Nucleus accumbens (tissue), 56 donors: ENCODE data around the gene PRRG4.
"Not testable (repeated sequence)": the region's sequence is repeated elsewhere in the genome, so short reads cannot be mapped to it uniquely, and the experiment has no call there.

ENCODE experiments used
- DNase-seq, 56 donors: peaks; one replicate each; lab custom pipeline; 2025; lab: John Stamatoyannopoulos, UW

PRRG4 gene

DNA sequence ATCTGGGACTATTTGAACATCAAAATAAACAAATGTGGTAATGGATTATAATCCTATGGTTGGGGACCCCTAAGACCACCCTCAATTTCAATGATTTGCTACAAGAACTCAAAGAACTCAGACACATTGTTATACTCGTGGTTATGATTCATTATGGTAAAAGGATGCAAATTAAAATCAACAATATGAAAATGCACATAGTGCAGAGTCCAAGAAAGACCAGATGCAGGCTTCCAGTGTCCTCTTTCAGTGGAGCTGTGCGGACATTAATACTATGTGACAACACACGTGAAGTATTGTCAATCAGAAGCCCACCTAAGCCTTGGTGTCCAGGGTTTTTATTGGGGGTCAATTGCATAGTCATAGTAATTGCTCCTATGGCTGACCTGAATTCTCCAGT lies 53.7 kb downstream of the PRRG4 start:
- no peak for DNase-seq

DNA sequence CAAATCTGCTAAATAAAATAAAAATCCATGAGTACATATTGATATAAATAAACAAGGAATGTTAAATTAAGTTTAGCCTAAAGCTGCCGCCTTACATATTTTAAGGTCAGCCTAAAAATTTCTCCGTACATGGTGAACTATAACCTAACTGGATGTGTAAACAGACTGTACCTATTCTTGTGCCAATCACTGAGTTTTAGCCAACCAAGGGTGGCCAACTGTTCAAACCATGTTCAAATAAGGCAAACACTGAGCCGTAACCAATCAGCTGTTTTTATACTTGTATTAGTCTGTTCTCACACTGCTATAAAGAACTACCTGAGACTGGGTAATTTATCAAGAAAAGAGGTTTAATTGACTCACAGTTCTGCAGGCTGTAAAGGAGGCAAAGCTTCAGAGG lies 54.3 kb downstream of the PRRG4 start:
- DNase-seq: no peak

DNA sequence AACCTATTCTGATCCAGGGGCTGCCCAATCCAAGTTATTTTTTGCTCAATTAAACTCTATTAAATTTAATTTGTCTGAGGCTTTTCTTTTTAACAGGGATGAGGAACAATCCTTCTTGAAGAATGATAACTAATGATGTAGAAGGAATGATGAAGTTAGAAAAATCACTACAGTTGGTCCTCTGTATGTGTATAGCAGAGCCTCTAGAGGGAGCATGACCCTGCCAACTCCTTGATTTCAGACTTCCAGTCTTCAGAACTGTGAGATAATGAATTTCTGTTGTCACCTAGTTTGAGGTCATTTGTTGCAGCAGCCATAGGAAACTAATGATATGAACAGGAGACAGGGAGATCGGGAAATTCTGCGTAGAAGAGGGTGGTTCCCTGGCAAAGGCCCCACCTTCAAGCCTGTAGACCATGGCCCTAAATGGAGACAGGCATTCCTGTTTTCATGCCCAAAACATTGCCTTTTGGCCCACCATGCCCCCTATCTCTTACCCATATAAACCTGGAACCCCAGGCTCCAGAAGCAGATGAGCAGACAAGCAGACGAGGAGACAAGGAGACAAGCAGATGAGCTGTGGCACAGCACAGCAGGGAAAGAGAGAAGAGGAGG lies 55.1 kb downstream of the PRRG4 start:
- no peak for DNase-seq

DNA sequence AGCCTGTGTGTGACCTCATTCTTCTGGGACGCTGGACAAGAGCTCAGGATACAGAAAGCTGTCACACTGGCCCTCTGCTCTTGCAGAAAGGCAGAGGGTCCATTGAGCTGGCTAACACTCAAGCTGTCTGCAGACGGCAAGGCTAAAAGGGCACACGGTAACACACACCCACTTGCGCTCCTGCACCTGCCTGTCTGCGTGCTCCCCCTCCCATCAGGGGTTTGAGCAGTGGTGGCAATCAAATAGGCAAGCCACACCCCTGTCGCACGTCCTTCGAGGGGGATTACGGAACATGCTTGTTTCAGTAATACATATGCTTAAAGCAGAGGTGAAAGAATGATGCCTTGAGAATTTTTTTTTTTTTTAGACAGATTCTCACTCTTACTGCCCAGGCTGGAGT lies 55.8 kb downstream of the PRRG4 start:
- no peak for DNase-seq

DNA sequence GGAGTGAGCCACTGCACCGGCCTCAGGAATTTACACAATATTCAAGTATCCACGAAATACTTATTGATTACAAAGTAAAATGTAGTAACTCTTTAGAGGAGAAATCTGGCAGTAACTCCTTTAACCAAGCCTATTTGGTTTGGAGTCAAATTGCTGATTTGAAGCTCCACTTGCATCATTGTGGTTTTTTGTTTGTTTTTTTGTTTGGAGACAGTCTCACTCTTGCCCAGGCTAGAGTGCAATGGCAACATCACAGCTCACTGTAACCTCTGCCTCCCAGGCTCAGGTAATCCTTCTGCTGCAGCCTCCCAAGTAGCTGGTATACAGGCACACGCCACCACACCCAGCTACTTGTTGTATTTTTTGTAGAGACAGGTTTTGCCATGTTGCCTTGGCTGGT lies 56.5 kb downstream of the PRRG4 start:
- DNase-seq: no peak

DNA sequence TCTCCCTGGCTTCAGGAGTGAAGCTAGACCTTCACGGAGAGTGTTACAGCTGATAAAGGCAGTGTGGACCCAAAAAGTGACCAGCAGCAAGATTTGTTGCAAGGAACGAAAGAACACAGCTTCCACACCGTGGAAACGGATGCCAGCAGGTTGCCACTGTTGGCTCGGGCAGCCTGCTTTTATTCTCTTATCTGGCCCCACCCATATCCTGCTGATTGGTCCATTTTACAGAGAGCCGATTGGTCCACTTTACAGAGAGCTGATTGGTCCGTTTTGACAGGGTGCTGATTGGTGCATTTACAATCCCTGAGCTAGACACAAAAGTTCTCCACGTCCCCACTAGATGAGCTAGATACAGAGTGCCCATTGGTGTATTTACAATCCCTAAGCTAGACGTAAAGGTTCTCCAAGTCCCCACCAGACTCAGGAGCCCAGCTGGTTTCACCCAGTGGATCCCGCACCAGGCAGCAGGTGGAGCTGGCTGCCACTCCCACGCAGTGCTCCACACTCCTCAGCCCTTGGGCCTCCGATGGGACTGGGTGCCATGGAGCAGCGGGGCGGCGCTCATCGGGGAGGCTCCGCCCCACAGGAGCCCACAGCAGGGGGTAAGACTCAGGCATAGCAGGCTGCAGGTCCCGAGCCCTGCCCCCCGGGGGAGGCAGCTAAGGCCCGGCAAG lies 58.1 kb downstream of the PRRG4 start:
- not testable (repeated sequence) for DNase-seq

DNA sequence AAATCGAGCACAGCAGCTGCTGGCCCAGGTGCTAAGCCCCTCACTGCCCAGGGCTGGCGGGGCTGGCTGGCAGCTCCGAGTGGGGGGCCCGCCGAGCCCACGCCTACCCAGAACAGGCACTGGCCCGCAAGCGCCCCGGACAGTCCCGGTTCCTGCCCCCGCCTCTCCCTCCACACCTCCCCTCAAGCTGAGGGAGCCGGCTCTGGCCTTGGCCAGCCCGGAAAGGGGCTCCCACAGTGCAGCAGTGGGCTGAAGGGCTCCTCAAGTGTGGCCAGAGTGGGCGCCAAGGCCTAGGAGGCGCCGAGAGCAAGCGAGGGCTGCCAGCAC lies 58.6 kb downstream of the PRRG4 start:
- DNase-seq: not testable (repeated sequence)

DNA sequence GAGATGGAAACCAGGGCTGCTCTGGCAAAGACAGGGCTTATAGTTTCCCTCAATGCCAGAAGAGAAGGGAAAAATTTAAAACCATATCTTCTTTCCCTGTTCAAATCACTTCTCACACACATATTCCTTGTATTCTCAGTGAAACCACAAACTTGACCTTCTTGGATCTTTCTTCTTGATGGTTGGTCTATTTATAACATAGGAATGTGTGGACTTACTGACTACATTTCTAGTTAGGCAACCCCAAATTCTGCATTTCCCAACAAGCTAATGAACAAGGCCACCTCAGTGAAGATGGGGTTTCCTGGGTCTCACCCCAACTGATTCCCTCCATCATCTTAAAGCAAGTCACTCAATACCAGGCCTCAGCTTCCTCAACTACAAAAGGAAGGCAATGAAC lies 59.1 kb downstream of the PRRG4 start:
- DNase-seq: no peak

DNA sequence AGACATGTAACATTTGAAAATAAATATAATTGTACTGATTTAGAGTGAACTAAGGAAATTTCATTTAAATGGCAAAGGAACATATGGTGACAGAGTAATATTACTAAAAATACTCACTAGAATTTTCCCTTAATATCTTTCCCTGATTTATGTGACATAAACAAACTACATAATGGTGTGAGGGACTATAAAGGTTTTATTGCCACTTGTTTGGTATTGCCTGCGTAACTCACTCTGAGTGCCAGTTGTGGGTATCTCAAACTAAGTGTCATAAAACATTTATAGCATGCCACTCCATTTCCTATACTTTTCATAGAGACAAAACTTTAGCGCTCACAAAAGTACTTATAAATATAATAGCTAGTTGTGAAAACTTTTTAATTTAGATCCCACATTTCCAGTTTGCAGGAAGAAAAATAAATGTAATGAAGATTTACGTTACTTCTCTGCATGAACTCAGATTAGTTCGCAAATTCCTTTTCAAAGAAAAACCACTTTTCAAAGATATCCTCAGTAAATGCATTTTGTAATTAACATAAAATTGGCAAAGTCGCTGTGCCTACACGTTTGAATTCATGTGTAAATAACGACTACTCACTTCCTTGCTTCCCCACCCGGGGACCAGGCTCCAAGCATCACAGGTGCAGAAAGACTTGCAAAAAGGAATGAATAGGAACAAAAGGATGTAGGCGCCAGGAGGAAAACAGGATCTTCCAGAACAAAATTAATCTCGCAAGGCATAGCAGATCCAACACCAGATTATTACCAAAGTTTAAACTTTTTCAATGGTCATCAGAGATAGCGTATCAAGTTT lies 61.3 kb downstream of the PRRG4 start:
- no peak for DNase-seq

DNA sequence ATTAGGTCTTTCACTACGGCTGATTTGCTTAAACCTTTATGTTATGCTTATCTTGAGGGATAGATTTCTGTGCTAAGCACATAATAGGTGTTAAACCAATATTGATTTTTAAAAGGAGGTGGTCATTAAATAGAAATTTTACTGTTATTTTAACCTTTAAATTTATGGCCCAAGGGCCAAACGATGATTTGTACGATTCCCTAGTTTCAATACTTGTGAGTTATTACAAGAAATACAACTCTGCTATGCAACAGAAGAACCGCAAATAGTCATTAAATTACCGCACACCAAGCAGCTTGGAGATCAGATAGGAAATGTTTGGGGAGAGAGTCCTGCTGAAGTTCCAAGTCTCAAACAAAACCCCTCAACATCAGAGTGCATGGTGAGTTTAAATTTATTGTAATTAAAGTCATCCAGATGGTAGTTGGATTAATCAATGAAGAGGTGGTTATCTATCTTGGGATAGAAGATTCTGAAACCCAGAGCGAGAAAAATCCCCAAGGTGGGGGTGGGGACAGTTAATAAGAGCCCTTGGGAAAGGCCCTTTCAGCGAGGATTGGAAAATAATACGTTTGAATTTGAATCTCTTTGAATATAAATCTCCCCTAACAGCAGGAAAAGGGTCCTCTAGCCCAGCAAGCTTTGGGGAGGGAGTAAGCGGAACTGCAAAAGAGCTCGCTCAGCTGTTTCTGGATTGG lies 62.1 kb downstream of the PRRG4 start:
- DNase-seq: no peak

DNA sequence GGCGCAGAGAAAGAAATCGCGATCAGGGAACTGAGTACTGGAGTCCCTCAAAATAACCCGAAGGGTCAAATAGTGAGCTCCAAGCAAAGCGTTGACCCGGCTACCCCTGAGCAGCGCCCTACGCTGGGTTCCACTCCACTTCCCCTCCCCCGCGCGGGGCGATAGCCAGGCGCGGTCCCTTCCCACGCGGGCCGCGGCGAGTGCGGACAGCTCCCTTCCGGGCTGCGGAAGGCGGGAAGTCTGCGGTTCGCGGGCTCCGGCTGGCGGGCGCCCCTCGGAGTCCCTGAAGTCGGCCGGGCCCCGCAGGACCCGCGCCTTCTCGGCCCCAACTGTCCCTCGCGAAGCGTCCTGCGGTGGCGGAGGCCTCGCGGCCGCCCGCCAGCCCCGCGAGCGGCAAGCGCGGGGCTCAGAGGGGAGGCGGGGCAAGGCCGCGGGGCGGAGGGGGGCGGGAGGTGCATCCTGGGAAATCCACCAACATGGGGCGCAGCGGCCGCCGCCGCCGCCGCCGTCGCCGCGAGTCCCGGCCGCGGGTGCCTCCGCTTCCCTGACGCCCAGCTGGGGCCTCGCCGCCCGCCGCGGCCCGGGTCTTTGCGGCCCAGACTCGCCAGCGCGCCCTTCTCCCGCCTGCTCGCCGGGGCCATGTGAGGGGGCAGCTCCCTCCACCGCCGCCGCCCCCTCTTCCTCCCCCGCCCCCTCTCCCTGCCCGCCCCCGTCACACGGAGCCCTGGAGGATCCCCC lies 62.8 kb downstream of the PRRG4 start, which contains the start of gene QSER1:
Gene QSER1 (plus strand): TSS at position 457 of the 738 bp plus-strand sequence. CDS start 315 bp downstream, outside the sequence.
- DNase-seq: peak in 54 of 56 donors; percentile 26 to 88 (median 76)

DNA sequence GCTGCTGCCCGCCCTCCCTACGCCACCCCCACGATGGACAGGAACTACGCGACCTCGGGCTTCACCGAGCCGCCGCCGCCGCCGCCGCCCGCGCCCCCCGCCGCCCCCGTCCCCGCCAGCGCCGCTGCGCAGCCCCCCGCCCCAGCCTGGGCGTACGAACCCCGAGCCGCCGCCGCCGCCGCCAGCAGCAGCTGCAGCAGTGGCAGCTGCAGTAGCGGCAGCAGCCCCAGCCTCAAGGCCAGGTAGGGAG lies 63.3 kb downstream of the PRRG4 start:
- peak in 5 of 56 donors; percentile 53 to 68 (median 64) for DNase-seq

DNA sequence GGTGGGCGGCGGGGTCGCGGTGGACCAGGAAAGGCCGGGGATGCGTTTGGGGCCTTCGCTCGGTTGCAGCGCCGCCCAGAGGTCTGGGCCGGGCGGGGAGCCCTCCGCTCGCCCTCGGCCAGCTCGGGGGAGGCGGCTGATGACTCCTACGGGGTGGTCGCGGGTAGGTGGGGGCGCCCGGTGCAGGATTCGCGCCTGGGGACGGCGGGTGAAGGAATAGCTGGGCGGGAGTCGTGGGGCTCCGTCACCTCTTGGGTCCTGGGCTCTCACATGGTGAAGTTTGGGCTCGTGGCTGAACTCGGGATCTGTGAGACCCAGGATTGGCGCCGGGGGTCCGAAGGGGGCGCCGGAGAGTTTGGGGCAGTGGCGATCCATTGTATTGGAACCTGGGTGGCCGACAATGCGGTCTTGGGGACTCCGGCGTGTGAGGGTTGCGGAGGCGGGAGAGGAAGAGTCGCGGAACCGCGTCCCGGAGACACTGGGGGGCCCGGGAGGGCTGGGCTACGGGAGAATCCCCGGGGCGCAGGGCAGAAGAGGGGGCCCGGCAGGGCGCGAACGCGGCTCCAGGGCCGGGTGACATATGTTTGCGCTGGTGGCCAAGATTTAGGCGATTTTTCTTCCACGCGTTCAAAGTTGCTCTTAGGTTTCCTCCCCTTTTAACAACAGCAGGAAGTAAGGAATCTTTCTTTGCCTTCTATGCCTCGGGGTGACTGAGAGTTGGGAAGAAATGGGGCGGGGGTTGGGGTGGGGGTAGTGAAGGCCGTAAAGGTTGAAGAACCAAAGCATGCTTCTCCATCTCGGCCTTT lies 63.8 kb downstream of the PRRG4 start:
- peak in 48 of 56 donors; percentile 23 to 74 (median 58) for DNase-seq

DNA sequence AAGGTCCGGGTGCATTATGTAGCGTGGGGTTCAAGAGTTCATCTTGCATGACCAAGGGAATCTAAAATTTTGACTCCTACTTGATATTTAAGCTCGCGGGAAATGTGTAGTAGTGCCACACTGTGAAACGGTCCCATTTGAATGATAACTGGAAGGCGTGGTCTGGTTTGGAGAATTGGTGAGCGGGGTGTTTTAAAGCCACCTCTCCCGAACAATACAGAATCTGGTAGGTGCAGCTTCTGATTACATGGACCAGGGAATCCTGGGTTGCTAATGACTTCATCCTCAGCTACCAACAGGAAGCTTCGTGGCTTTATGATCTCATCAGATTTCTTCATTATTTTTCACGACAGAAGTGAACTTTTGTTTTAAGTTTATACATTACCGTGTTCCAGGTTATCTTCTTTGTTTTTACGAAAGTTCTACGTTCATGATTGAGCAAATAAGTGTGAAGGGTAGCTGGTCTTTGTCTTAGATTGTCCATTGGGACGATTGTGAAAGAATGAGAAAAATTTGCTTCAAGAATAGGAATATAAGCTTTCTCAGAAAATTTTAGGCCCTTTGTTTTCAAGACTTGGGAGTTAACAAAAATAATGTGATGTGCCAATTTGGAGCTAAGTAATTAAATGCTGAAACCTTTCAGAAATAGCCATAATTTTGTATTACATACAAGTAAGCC lies 64.6 kb downstream of the PRRG4 start:
- peak in 19 of 56 donors; percentile 2 to 37 (median 21) for DNase-seq

DNA sequence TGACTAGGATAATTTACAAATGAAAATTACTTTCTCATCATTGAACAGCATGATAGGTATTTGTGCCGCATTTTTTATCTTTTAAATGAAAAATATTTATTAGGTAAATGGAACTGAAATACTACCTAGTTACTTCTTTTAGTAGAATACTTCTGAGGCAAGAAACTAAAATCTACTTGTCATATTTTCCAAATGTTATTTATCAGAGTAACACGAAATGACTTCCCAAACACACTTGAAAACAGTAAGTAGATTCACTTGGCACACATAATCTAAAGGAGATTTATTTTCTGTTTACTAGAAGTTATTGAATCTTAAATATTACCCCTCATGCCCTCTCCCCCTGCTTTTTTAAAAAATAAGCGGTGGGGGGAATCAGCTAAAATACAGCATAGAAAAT lies 65.2 kb downstream of the PRRG4 start:
- DNase-seq: no peak

DNA sequence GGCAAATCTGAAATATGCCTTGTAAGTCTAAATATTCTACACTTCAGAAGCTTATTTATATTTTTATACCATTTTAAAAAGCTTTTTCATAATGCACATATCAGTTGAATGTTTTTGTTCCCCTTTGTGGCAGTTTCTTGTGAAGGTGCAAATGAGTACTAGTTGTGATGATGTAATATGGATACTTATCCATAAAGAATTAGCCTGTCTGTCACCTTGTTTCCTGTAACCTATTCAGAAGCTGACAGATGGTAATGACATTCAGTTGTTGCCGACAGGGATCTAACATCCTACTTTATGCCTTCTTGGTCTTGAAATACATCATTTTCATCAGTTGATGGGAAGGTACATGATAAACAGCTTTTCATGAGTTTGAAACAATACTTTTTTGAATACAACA lies 65.7 kb downstream of the PRRG4 start:
- no peak for DNase-seq

DNA sequence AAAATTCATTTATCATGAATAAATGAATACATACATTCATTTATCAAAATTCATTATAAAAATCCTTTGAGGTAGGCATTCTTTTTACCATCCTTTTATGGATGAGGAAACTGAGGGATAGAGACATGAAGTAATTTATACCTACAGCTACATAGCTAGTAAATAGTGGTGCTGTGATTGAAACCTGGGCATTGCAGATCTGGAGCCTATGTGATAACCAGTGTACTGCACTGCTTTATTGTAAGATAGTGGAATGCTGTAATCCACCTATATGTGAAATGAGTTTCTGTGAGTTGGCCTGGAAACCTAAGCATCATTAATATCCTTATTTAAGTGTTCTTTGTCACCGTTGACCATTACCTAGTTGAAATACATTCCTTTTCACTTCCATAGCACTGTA lies 67.4 kb downstream of the PRRG4 start:
- DNase-seq: no peak

DNA sequence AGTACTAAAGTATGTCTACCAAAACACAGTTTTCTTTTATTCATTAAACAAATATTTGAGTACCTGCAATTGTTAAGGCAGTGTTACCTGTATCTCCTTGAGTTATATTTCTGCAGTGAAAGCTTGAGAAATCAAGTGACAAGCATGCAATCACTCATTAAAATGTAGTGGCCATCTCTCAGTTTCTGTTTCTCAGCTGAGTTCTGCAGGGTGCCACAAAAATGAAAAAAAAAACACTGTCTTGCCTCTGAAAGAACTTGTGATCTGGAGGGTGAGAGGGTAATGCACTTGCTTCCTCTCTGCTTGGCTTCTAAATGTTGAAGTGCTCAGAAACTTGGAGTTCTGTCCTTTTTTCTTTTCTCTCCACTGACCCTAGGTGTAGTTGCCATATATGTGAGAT lies 69.7 kb downstream of the PRRG4 start:
- DNase-seq: no peak

DNA sequence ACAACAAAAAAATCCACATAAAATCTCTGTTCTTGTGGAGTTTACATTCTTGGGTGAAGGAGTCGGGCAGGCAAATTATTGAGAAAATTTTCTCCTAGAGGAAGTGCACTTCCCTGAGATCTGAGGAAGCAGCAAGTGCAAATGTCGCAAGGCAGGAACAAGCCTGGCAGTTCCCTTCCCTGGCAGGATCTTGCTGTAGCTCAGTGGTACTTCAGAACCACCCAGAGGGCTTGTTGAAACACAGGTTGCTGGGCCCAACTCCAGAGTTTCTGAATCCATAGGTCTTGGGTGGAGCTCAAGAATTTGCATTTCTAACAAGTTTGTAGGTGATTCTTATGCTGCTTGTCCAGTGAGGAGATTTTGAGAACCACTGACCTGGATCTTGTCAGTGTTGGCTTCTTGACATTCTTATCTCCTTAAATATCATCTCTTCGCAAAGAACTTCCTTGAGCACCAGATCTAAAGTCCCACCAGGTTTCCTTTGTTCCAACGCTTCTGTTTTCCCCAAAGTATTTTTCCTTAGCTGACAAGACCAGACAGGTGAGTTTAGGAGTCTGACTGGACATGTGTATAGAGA lies 72.5 kb downstream of the PRRG4 start:
- no peak for DNase-seq
